Mesothelial cell of epicardium (in vitro differentiated cells): ENCODE data around the gene GSTA3. TPM values are rescaled to one million over a fixed set of nuclear protein-coding genes. Genes with fewer than 3 reads are reported as not detected.
"Not testable (repeated sequence)": the region's sequence is repeated elsewhere in the genome, so short reads cannot be mapped to it uniquely, and the experiment has no call there.

ENCODE experiments used
- DNase-seq, 2 experiments: peaks; one replicate each; pipeline ENCODE4 v3.0.0; 2021; ENCODE audit warnings: low spot score in 2 of 2; ENCODE audit not compliant: unreplicated experiment in 2 of 2
- H3K27ac Mint-ChIP-seq: 2 replicates; pipeline ENCODE4 v1.8.0; 2021; ENCODE audit warnings: mixed read lengths
- H3K27me3 Mint-ChIP-seq: 2 replicates; pipeline ENCODE4 v1.8.0; 2021; ENCODE audit warnings: low read depth, mixed read lengths
- H3K36me3 Mint-ChIP-seq: 2 replicates; pipeline ENCODE4 v1.8.0; 2021; ENCODE audit warnings: mixed read lengths
- H3K4me1 Mint-ChIP-seq: 2 replicates; pipeline ENCODE4 v1.8.0; 2021; ENCODE audit warnings: mixed read lengths
- H3K4me3 Mint-ChIP-seq: 2 replicates; pipeline ENCODE4 v1.8.0; 2021; ENCODE audit warnings: mild to moderate bottlenecking, moderate library complexity, mixed read lengths
- H3K9me3 Mint-ChIP-seq: 2 replicates; pipeline ENCODE4 v1.8.0; 2021; ENCODE audit warnings: mixed read lengths
- CTCF ChIP-seq: fragments of 200-600 bp; sonication (generic); IDR thresholded peaks from one replicate; pipeline ENCODE4 v1.5.0; 2021; ENCODE audit warnings: antibody characterized with exemption; ENCODE audit not compliant: unreplicated experiment
- total RNA-seq: library from RNA; stranded (reverse); gene quantifications from 3 replicates; pipeline ENCODE4 v1.2.1, GENCODE V29; 2021

GSTA3 gene
- total RNA-seq, 1 donor from 2014 or later = not detected

GRCh38 chr6:52927451-52927850 lies 18.0 kb upstream of the GSTA3 start:
- H3K9me3 Mint-ChIP-seq = peaks cover 13% of the 10 kb centered on the region
- H3K4me1 Mint-ChIP-seq = peaks cover 39% of the 10 kb centered on the region
- DNase-seq = no peak
- no peak for TF ChIP-seq CTCF
- H3K4me3 Mint-ChIP-seq = no peak overlapping the region
- H3K27me3 Mint-ChIP-seq = no peaks in the 10 kb centered on the region
- peak overlapping the region; percentile 64 for H3K27ac Mint-ChIP-seq
- H3K36me3 Mint-ChIP-seq = peaks cover 2% of the 10 kb centered on the region

- no peak for TF ChIP-seq CTCF
- Mint-ChIP-seq H3K9me3 (peaks cover 13% of the 10 kb centered on the region), H3K36me3 (peaks cover 2% of the 10 kb centered on the region), H3K27me3 (no peaks in the 10 kb centered on the region), H3K27ac (no peak overlapping the region), H3K4me1 (peaks cover 52% of the 10 kb centered on the region), H3K4me3 (no peak overlapping the region)
- DNase-seq = no peak
Measured at GRCh38 chr6:52925919-52926792, 16.7 kb upstream of the GSTA3 start.

DNA sequence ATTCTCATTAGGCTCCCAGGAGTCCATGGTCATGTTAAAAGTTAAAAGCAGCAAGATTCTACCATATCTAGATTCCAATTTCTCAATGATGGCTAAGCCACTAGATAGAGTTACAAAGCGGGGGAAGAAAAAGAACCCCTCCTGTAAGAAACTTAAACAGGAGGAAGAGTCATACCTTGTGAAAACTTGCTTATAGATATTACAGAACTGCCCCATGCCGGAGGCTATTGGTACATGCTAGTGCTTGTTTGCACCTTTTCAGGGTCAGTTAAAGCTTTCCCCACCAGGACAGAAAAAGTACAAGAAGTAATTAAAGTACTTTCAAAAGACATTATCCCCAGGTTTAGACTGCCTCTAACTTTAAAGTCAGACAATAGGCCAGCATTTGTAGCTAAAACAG lies 15.5 kb upstream of the GSTA3 start:
- Mint-ChIP-seq H3K27me3 (no peaks in the 10 kb centered on the region), H3K36me3 (peaks cover 2% of the 10 kb centered on the region)

GRCh38 chr6:52923689-52924088 lies 14.2 kb upstream of the GSTA3 start:
- H3K27me3 Mint-ChIP-seq, H3K36me3 Mint-ChIP-seq, H3K4me3 Mint-ChIP-seq, DNase-seq, H3K9me3 Mint-ChIP-seq: not testable (repeated sequence)
- Mint-ChIP-seq H3K27ac (peak overlapping the region; percentile 67), H3K4me1 (peaks cover 71% of the 10 kb centered on the region)

More for the DNA sequence above, 15.5 kb upstream of the GSTA3 start:
- no peak for TF ChIP-seq CTCF
- Mint-ChIP-seq H3K27ac (peak overlapping the region; percentile 10), H3K9me3 (peaks cover 13% of the 10 kb centered on the region), H3K4me3 (no peak overlapping the region), H3K4me1 (peaks cover 59% of the 10 kb centered on the region)
- DNase-seq = no peak

- peaks cover 76% of the 10 kb centered on the region for H3K4me1 Mint-ChIP-seq
- no peaks in the 10 kb centered on the region for H3K27me3 Mint-ChIP-seq
- H3K27ac Mint-ChIP-seq = peak overlapping the region; percentile 32
- H3K4me3 Mint-ChIP-seq = no peak overlapping the region
- no peak for TF ChIP-seq CTCF
- DNase-seq = no peak
- H3K9me3 Mint-ChIP-seq = peaks cover 3% of the 10 kb centered on the region
- peaks cover 2% of the 10 kb centered on the region for H3K36me3 Mint-ChIP-seq
Measured at GRCh38 chr6:52922161-52922560, 12.7 kb upstream of the GSTA3 start.

DNA sequence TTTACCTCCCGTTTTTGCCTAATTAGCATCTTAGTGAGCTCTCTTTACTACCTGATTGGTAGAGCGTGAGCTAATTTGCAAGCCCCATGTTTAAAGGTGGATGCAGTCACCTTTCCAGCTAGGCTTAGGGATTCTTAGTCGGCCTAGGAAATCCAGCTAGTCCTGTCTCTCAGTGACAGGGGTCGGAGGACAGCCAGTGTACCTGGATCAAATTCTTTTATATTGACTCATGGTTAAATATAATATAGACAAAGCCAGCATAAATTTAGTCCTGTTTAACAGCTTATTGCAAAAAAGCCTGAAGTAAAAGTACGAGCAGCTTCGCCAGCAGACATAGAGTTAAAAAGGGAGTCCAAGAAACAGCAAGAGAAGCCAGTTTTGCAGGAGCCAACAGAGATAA lies 12.2 kb upstream of the GSTA3 start:
- Mint-ChIP-seq H3K4me3 (no peak overlapping the region), H3K9me3 (no peaks in the 10 kb centered on the region), H3K4me1 (peaks cover 73% of the 10 kb centered on the region), H3K36me3 (no peaks in the 10 kb centered on the region), H3K27ac (peak overlapping the region; percentile 21), H3K27me3 (no peaks in the 10 kb centered on the region)
- TF ChIP-seq CTCF = no peak
- no peak for DNase-seq

- peaks cover 56% of the 10 kb centered on the region for H3K4me1 Mint-ChIP-seq
- H3K27me3 Mint-ChIP-seq, H3K9me3 Mint-ChIP-seq, DNase-seq, H3K36me3 Mint-ChIP-seq, H3K4me3 Mint-ChIP-seq, H3K27ac Mint-ChIP-seq: not testable (repeated sequence)
Measured at GRCh38 chr6:52919511-52919910, 10.0 kb upstream of the GSTA3 start.

GRCh38 chr6:52918771-52919170 lies 9.3 kb upstream of the GSTA3 start:
- H3K9me3 Mint-ChIP-seq, H3K4me3 Mint-ChIP-seq, DNase-seq, H3K36me3 Mint-ChIP-seq, H3K27me3 Mint-ChIP-seq: not testable (repeated sequence)
- peak overlapping the region; percentile 63 for H3K27ac Mint-ChIP-seq
- H3K4me1 Mint-ChIP-seq = peaks cover 49% of the 10 kb centered on the region

DNA sequence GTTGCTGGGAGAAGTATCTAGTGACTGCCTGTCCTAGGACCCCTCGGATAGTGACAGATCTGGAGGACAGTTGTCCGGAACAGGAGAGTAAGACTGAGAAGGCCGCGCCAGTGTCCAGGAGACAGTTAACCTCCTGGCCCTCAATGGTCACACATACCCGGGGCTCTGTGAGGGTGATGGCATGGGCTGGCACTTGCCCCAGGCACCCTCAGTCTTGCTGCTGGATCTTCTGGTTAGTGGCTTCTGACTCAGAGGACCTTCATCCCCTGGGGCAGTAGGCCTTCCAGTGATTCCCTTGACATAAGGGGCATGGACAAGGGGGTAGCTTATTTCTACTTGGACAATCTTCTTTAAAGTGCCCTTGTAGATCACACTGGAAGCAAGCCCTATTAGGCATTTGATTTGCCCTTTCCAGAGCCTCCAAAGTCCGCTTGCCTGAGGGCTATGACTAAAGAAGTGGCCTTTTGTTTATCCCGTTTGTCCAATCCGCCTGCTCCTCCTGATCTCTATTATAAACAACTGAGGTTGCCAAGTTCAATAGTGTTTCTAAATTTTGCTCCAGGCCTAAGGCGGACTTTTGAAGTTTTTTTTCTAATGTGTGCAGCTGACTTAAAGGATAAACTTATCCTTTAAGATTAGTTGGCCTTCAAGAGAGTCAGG lies 8.7 kb upstream of the GSTA3 start:
- not testable (repeated sequence) for H3K27me3 Mint-ChIP-seq, H3K27ac Mint-ChIP-seq, DNase-seq, H3K4me3 Mint-ChIP-seq, H3K36me3 Mint-ChIP-seq, H3K9me3 Mint-ChIP-seq
- H3K4me1 Mint-ChIP-seq = peaks cover 43% of the 10 kb centered on the region
